HepG2 (cell line): ENCODE results near the gene RNASE11. TPM values are rescaled to one million over a fixed set of nuclear protein-coding genes. Genes with fewer than 3 reads are reported as not detected.

Experiments used
- ATF1 ChIP-seq: IDR thresholded peaks from 2 replicates; pipeline ENCODE4 v1.6.1; 2016; ENCODE audit warnings: mild to moderate bottlenecking, control low read depth
- CREB1 ChIP-seq, 2 experiments: fragments of 450-650 bp in 1 of 2; IDR thresholded peaks; 2 replicates each; pipeline ENCODE4 v1.6.1; 2016 to 2017; ENCODE audit warnings: control low read depth in 1 of 2, mild to moderate bottlenecking in 1 of 2, missing compliant biosample characterization in 1 of 2, missing genetic modification characterization in 1 of 2
- E2F5 ChIP-seq: sonication (generic); formaldehyde crosslinking; conservative IDR thresholded peaks from 2 replicates; pipeline ENCODE4 v1.4.0; 2020; ENCODE audit warnings: missing genetic modification reagents
- ISX ChIP-seq: sonication (generic); formaldehyde crosslinking; conservative IDR thresholded peaks from 2 replicates; pipeline ENCODE4 v1.5.0; 2020; ENCODE audit warnings: missing genetic modification reagents
- MLX ChIP-seq: IDR thresholded peaks from 2 replicates; pipeline ENCODE4 v1.6.1; 2016
- SYNCRIP ChIP-seq: fragments of 200-400 bp; formaldehyde crosslinking; IDR thresholded peaks from 2 replicates; pipeline ENCODE4 v1.6.1; 2018; ENCODE audit warnings: mild to moderate bottlenecking, low read depth, low read length; ENCODE audit not compliant: insufficient read depth
- TFDP2 ChIP-seq: sonication (generic); formaldehyde crosslinking; IDR thresholded peaks from 2 replicates; pipeline ENCODE4 v1.4.0; 2020; ENCODE audit warnings: missing genetic modification reagents
- ZHX2 ChIP-seq, 2 experiments: sonication (generic) in 1 of 2; formaldehyde crosslinking in 1 of 2; IDR thresholded peaks; 2 replicates each; pipeline versions ENCODE4 v1.6.1 to v1.9.0; 2014 to 2022; ENCODE audit warnings: antibody characterized with exemption in 1 of 2, borderline replicate concordance in 1 of 2, inconsistent platforms in 1 of 2, low read depth in 1 of 2, missing genetic modification reagents in 1 of 2
- ZNF292 ChIP-seq: sonication (generic); formaldehyde crosslinking; IDR thresholded peaks from 2 replicates; pipeline ENCODE4 v1.8.1; 2022; ENCODE audit warnings: mild to moderate bottlenecking, low read depth, missing genetic modification reagents, borderline replicate concordance
- ZNF333 ChIP-seq: sonication (generic); formaldehyde crosslinking; IDR thresholded peaks from 2 replicates; pipeline ENCODE4 v1.4.0; 2020; ENCODE audit warnings: mild to moderate bottlenecking, missing genetic modification reagents, borderline replicate concordance
- ZNF513 ChIP-seq: sonication (generic); formaldehyde crosslinking; conservative IDR thresholded peaks from 2 replicates; pipeline ENCODE4 v1.5.0; 2020; ENCODE audit warnings: missing genetic modification reagents
- ZNF616 ChIP-seq: sonication (generic); formaldehyde crosslinking; IDR thresholded peaks from 2 replicates; pipeline ENCODE4 v1.5.0; 2020; ENCODE audit warnings: low read depth, mild to moderate bottlenecking, missing genetic modification reagents
- ZNF670 ChIP-seq: sonication (generic); formaldehyde crosslinking; IDR thresholded peaks from 2 replicates; pipeline ENCODE4 v1.8.0; 2022; ENCODE audit warnings: mild to moderate bottlenecking, missing genetic modification reagents, borderline replicate concordance
- ZNF720 ChIP-seq: sonication (generic); formaldehyde crosslinking; IDR thresholded peaks from 2 replicates; pipeline ENCODE4 v1.4.0; 2020; ENCODE audit warnings: missing genetic modification reagents
- ZNF777 ChIP-seq: sonication (generic); formaldehyde crosslinking; IDR thresholded peaks from 2 replicates; pipeline ENCODE4 v1.4.0; 2020; ENCODE audit warnings: missing genetic modification reagents
- ZSCAN31 ChIP-seq: sonication (generic); formaldehyde crosslinking; IDR thresholded peaks from 2 replicates; pipeline ENCODE4 v1.5.0; 2020; ENCODE audit warnings: low read depth, mild to moderate bottlenecking, missing genetic modification reagents
- polyA plus RNA-seq, 8 experiments: library from polyadenylated mRNA; depleted of rRNA in 3 of 8; stranded (reverse) in 7 of 8; unstranded in 1 of 8; fragments of >200 nt; fragmentation: Illumina TruSeq in 4 of 8; extraction: Trizol in 4 of 8; gene quantifications; 2 replicates each; pipeline versions ENCODE4 v1.2.1 to v1.2.3, GENCODE V29; 2011 to 2016; ENCODE audit warnings: low read depth in 4 of 8, missing spikeins in 1 of 8, mixed read lengths in 1 of 8; ENCODE audit not compliant: insufficient read depth in 1 of 8
- total RNA-seq, 5 experiments: library from RNA; depleted of rRNA; stranded (reverse); fragments of >200 nt; fragmentation: Illumina TruSeq; extraction: Trizol; gene quantifications; 2 replicates each; pipeline ENCODE4 v1.2.3, GENCODE V29; 2016; ENCODE audit warnings: low read depth in 1 of 5

The RNASE11 gene
- total and polyA plus RNA-seq, 2 of the 13 experiments (the other 11 are each of a cell fraction or from before 2014, with no cell fraction given): not detected

GRCh38 chr14:20613094-20614037 lies 25.6 kb upstream of the RNASE11 start (continued):
- TF ChIP-seq TFDP2 (CRISPR knock-in tag) (peak; percentile 75), E2F5 (CRISPR knock-in tag) (no peak), CREB1 (IDR thresholded peaks at IDR 0.05) (0 out of 2 replicates have a peak, but pooled peaks have one; percentile 28), CREB1 (CRISPR knock-in tag; IDR thresholded peaks at IDR 0.05) (peak; percentile 72; the same call in 1 of the 2 replicates), ZNF777 (peak; percentile 81), ZNF513 (CRISPR knock-in tag) (peak; percentile 94), ZHX2 (IDR thresholded peaks at IDR 0.05; ENCODE audit: low read depth) (peak; percentile 5; the same call in 1 of the 2 replicates), ZHX2 (CRISPR knock-in tag; IDR thresholded peaks at IDR 0.05; ENCODE audit: borderline replicate concordance) (peak; percentile 62; the same call in 1 of the 2 replicates), SYNCRIP (no peak), ATF1 (CRISPR knock-in tag) (peak; percentile 76), ISX (0 out of 2 replicates have a peak, but pooled peaks have one; percentile 28), MLX (CRISPR knock-in tag) (peak; percentile 80; the same call in 1 of the 2 replicates), ZNF670 (peak; percentile 92), ZNF616 (CRISPR knock-in tag) (no peak), ZSCAN31 (CRISPR knock-in tag) (peak; percentile 92), ZNF292 (CRISPR knock-in tag) (peak; percentile 61; the same call in 1 of the 2 replicates), ZNF720 (no peak), ZNF333 (CRISPR knock-in tag) (no peak)
